Measurements from ENCODE around the gene DCAF10. TPM values are rescaled to one million over a fixed set of nuclear protein-coding genes. Genes with fewer than 3 reads are reported as not detected.
"Not testable (repeated sequence)": the region's sequence is repeated elsewhere in the genome, so short reads cannot be mapped to it uniquely, and the experiment has no call there.

Gene DCAF10
- total RNA-seq, 1 experiment from 2014 or later, result 22.6 TPM

DNA sequence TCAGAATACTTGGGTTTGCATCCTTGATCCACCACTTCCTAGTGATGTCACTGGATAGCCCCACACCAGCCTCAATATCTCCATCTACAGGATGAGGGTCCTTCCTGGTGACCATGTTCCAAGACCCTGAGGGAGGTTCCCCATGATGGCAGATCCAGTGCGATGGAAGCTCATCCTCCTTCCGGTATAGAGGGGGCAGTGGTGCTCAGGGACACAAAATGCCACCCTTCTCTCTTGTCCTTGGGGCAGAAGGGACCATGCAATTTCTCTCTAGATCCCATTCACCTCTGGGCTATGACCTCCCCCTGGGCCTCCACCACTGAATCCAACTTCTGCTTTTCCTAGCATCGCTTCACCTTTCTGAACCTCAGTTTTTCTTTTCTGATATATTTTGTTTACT, 108.7 kb downstream of the DCAF10 start:
- Histone ChIP-seq H3K27me3 (ENCODE audit: insufficient read depth, low read depth) (no peaks in the 10 kb centered on the region), H3K9me2 (ENCODE audit: insufficient read depth) (no peaks in the 10 kb centered on the region), H3K9me3 (ENCODE audit: insufficient read depth, low read depth) (no peaks in the 10 kb centered on the region), H3K36me3 (ENCODE audit: low read depth) (no peaks in the 10 kb centered on the region), H3K79me2 (ENCODE audit: low read depth) (no peaks in the 10 kb centered on the region), H4K20me1 (ENCODE audit: insufficient read depth) (no peaks in the 10 kb centered on the region), H3K27ac (peak overlapping the region; percentile 32; the same call in 1 of the 2 replicates), H3K4me3 (no peak overlapping the region), H2AFZ (no peak overlapping the region), H3K4me1 (replicated peaks; ENCODE audit: insufficient read depth) (peaks cover 19% of the 10 kb centered on the region), H3K4me2 (peak overlapping the region; percentile 42), H3F3A (ENCODE audit: insufficient read depth, low read depth) (peaks cover 23% of the 10 kb centered on the region; the same call in 1 of the 2 replicates)
- ChIA-PET CTCF (no interaction called here), POLR2A (ENCODE audit: unreplicated experiment) (no interaction called here)
- DNase-seq, result no peak
- no TSS peak for BruUV-seq (replicated peaks)
- TF ChIP-seq, protein P1, sequence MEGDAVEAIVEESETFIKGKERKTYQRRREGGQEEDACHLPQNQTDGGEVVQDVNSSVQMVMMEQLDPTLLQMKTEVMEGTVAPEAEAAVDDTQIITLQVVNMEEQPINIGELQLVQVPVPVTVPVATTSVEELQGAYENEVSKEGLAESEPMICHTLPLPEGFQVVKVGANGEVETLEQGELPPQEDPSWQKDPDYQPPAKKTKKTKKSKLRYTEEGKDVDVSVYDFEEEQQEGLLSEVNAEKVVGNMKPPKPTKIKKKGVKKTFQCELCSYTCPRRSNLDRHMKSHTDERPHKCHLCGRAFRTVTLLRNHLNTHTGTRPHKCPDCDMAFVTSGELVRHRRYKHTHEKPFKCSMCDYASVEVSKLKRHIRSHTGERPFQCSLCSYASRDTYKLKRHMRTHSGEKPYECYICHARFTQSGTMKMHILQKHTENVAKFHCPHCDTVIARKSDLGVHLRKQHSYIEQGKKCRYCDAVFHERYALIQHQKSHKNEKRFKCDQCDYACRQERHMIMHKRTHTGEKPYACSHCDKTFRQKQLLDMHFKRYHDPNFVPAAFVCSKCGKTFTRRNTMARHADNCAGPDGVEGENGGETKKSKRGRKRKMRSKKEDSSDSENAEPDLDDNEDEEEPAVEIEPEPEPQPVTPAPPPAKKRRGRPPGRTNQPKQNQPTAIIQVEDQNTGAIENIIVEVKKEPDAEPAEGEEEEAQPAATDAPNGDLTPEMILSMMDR (conservative IDR thresholded peaks at IDR 0.05), result no peak
- TF ChIP-seq EZH2 (IDR thresholded peaks at IDR 0.05; ENCODE audit: low read depth), result no peak
- intact Hi-C loops (cut with micrococcal nuclease; ENCODE audit: unreplicated experiment), result loop anchor here (10.0 kb wide), 1 partner anchor 425 kb away; the partner anchor contains the start of gene POLR1E

DNA sequence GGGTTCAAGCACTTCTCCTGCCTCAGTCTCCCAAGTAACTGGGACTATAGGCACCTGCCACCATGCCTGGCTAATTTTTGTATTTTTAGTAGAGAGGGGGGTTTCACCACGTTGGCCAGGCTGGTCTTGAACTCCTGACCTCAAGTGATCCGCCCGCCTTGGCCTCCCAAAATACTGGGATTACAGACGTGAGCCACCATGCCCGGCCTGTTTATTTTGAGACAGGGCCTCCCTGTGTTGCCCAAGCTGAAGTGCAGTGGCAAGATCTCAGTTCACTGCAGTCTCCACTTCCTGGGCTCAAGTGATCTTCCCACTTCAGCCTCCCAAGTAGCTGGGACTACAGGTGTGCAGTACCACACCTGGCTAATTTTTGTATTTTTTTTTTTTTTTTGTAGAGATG, 109.2 kb downstream of the DCAF10 start:
- H2AFZ ChIP-seq; BruUV-seq (replicated peaks); POLR2A ChIA-PET (ENCODE audit: unreplicated experiment); H3K4me3 ChIP-seq; DNase-seq; H3K9me2 ChIP-seq (ENCODE audit: insufficient read depth); H3K4me2 ChIP-seq; H4K20me1 ChIP-seq (ENCODE audit: insufficient read depth); H3K27me3 ChIP-seq (ENCODE audit: insufficient read depth, low read depth); H3K36me3 ChIP-seq (ENCODE audit: low read depth); H3K79me2 ChIP-seq (ENCODE audit: low read depth); CTCF ChIA-PET; H3K27ac ChIP-seq; H3K9me3 ChIP-seq (ENCODE audit: insufficient read depth, low read depth): not testable (repeated sequence)
- intact Hi-C loops (cut with micrococcal nuclease; ENCODE audit: unreplicated experiment), result loop anchor here (5.0 to 10.0 kb wide), 3 partner anchors 42 to 425 kb away; partner anchors contain the start of gene POLR1E
- Histone ChIP-seq H3K4me1 (replicated peaks; ENCODE audit: insufficient read depth) (peaks cover 19% of the 10 kb centered on the region), H3F3A (ENCODE audit: insufficient read depth, low read depth) (peaks cover 23% of the 10 kb centered on the region; the same call in 1 of the 2 replicates)

DNA sequence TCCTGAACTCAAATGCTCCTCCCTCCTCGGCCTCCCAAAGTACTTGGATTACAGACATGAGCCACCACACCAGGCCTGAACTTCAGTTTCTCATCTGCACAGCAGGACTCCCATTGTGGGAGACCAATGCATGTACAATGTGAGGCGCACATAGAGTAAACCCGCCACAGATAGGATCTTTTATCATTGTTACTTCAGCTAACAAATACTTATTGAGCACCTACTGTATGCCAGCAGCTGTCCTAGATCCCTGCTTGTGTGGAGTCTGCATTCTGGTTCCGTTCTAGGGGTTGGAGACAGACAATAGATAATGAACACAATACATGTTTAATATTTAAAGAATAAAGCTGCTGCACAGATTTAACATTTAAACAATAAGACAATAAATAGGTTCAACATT, 109.7 kb downstream of the DCAF10 start:
- Histone ChIP-seq H3K4me3 (no peak overlapping the region), H2AFZ (no peak overlapping the region), H3K36me3 (ENCODE audit: low read depth) (no peaks in the 10 kb centered on the region), H3K4me2 (no peak overlapping the region), H3K9me2 (ENCODE audit: insufficient read depth) (no peaks in the 10 kb centered on the region), H3K27me3 (ENCODE audit: insufficient read depth, low read depth) (no peaks in the 10 kb centered on the region), H3K4me1 (replicated peaks; ENCODE audit: insufficient read depth) (peaks cover 19% of the 10 kb centered on the region), H3F3A (ENCODE audit: insufficient read depth, low read depth) (peaks cover 23% of the 10 kb centered on the region; the same call in 1 of the 2 replicates), H3K9me3 (ENCODE audit: insufficient read depth, low read depth) (no peaks in the 10 kb centered on the region), H3K27ac (no peak overlapping the region), H3K79me2 (ENCODE audit: low read depth) (no peaks in the 10 kb centered on the region), H4K20me1 (ENCODE audit: insufficient read depth) (no peaks in the 10 kb centered on the region)
- CTCF ChIA-PET, result interaction anchor here (0.7 kb wide), 1 partner anchor 354 kb away, joined by 6 read pairs; no protein-coding TSS in a partner anchor
- DNase-seq, result no peak
- TF ChIP-seq EZH2 (IDR thresholded peaks at IDR 0.05; ENCODE audit: low read depth), result no peak
- TF ChIP-seq, protein P1 (conservative IDR thresholded peaks at IDR 0.05), result no peak
- POLR2A ChIA-PET (ENCODE audit: unreplicated experiment), result interaction anchor here (0.6 kb wide), 1 partner anchor 435 kb away, joined by 4 read pairs; no protein-coding TSS in a partner anchor
- BruUV-seq (replicated peaks), result no TSS peak
- intact Hi-C loops (cut with micrococcal nuclease; ENCODE audit: unreplicated experiment), result loop anchor here (5.0 kb wide), 2 partner anchors 42 to 257 kb away; no protein-coding TSS in a partner anchor

DNA sequence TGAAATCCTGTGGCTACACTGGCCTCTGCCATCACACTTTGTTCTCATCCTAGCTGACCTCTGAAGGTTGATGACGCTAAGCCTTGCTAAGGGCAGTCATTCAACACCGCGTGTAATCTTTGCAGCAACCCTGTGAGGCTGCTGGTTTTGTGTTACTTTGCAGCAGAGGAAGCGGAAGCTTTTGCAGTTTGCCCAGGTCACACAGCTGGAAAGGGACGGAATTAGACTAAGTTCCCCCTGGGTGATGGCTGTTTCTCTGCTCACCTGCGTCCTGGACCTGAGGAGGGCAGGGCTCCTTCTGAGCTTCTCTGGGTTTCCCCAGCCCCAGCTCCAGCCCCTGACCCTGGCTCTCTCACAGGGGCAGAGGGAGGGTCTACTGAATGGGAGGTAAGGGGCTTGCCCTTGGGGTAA, 110.7 kb downstream of the DCAF10 start:
- peaks cover 23% of the 10 kb centered on the region; the same call in 1 of the 2 replicates for H3F3A ChIP-seq (ENCODE audit: insufficient read depth, low read depth)
- no peaks in the 10 kb centered on the region for H3K9me3 ChIP-seq (ENCODE audit: insufficient read depth, low read depth)
- H3K27ac ChIP-seq, result no peak overlapping the region
- no TSS peak for BruUV-seq (replicated peaks)
- H3K4me1 ChIP-seq (replicated peaks; ENCODE audit: insufficient read depth), result peaks cover 19% of the 10 kb centered on the region
- H3K4me3 ChIP-seq, result no peak overlapping the region
- no peak for TF ChIP-seq EZH2 (IDR thresholded peaks at IDR 0.05; ENCODE audit: low read depth)
- TF ChIP-seq, protein P1 (conservative IDR thresholded peaks at IDR 0.05), result no peak
- DNase-seq, result no peak
- CTCF ChIA-PET, result interaction anchor here (0.7 kb wide), 1 partner anchor 353 kb away, joined by 6 read pairs; no protein-coding TSS in a partner anchor
- no peak overlapping the region for H2AFZ ChIP-seq
- H3K36me3 ChIP-seq (ENCODE audit: low read depth), result no peaks in the 10 kb centered on the region
- no peaks in the 10 kb centered on the region for H3K9me2 ChIP-seq (ENCODE audit: insufficient read depth)
- no peak overlapping the region for H3K4me2 ChIP-seq
- no peaks in the 10 kb centered on the region for H4K20me1 ChIP-seq (ENCODE audit: insufficient read depth)
- no peaks in the 10 kb centered on the region for H3K27me3 ChIP-seq (ENCODE audit: insufficient read depth, low read depth)
- POLR2A ChIA-PET (ENCODE audit: unreplicated experiment), result no interaction called here
- intact Hi-C loops (cut with micrococcal nuclease; ENCODE audit: unreplicated experiment), result loop anchor here (5.0 kb wide), 2 partner anchors 41 to 256 kb away; no protein-coding TSS in a partner anchor
- H3K79me2 ChIP-seq (ENCODE audit: low read depth), result no peaks in the 10 kb centered on the region
